ENCODE data around the gene IZUMO4. TPM values are rescaled to one million over a fixed set of nuclear protein-coding genes. Genes with fewer than 3 reads are reported as not detected.

IZUMO4 gene
- total RNA-seq = 1 to 10 TPM; 2.3 to 6.0 (median 4.6) TPM
- polyA plus RNA-seq = 1 to 10 TPM; 2.4 to 8.5 (median 3.5) TPM

GRCh38 chr19:2096480-2097202, at the start of gene IZUMO4:
Gene IZUMO4, plus strand, starts transcription at chr19:2096915. Its CDS starts 31 bp downstream, at chr19:2096946.
- WGBS, 2 donors = 0% methylated on average over 70 of the region's 70 CpGs
- TF ChIP-seq POLR2A (IDR thresholded peaks at IDR 0.05) = no peak
- TF ChIP-seq POLR2AphosphoS5 (IDR thresholded peaks at IDR 0.05) = peak; percentile 13 to 71 (median 64)
- TF ChIP-seq CTCF (IDR thresholded peaks at IDR 0.05) = peak in 3 of 4 experiments; percentile 30 to 38 (median 34)
- intact Hi-C loops (cut with DNase I) = loop anchor here (5.0 kb wide), 2 partner anchors 56 to 234 kb away; partner anchors contain the start of genes AP3D1 and KLF16
- Histone ChIP-seq H3K4me1 (peaks cover 0 to 52% (median 45%) of the 10 kb centered on the region in 4 donors), H3K36me3 (peaks cover 11 to 27% (median 22%) of the 10 kb centered on the region in 4 donors), H3K27me3 (no peaks in the 10 kb centered on the region), H3K9me3 (no peaks in the 10 kb centered on the region), H3K4me3 (peak within 1 kb of the TSS; percentile 63 to 87 (median 74)), H3K27ac (peak within 1 kb of the TSS; percentile 88 to 99 (median 93))
- DNase-seq = peak; percentile 99

- Histone ChIP-seq H3K27me3 (no peaks in the 10 kb centered on the region), H3K36me3 (peaks cover 20 to 36% (median 26%) of the 10 kb centered on the region in 4 donors), H3K9me3 (no peaks in the 10 kb centered on the region), H3K27ac (peak overlapping the region; percentile 91 to 99 (median 96)), H3K4me3 (no peak overlapping the region), H3K4me1 (peaks cover 0 to 83% (median 81%) of the 10 kb centered on the region in 4 donors)
- no peak for TF ChIP-seq POLR2AphosphoS5 (IDR thresholded peaks at IDR 0.05)
- TF ChIP-seq EP300 (IDR thresholded peaks at IDR 0.05) = no peak
- no peak for TF ChIP-seq CTCF (IDR thresholded peaks at IDR 0.05)
- TF ChIP-seq POLR2A (IDR thresholded peaks at IDR 0.05) = no peak
- DNase-seq = no peak
- WGBS, 2 donors = 53 to 77% methylated on average over 6 of the region's 6 CpGs
- intact Hi-C loops (cut with DNase I) = no loop called here
Observed at GRCh38 chr19:2047076-2047448, 49.7 kb upstream of the IZUMO4 start.

- H3K4me1 ChIP-seq = peaks cover 0 to 83% (median 82%) of the 10 kb centered on the region in 4 donors
- intact Hi-C loops (cut with DNase I) = no loop called here
Observed at GRCh38 chr19:2047449-2048103, 49.1 kb upstream of the IZUMO4 start.

More at GRCh38 chr19:2047449-2048103, 49.1 kb upstream of the IZUMO4 start:
- Histone ChIP-seq H3K9me3 (no peaks in the 10 kb centered on the region), H3K27me3 (no peaks in the 10 kb centered on the region), H3K36me3 (peaks cover 20 to 36% (median 26%) of the 10 kb centered on the region in 4 donors), H3K4me3 (peak overlapping the region in 2 of 4 donors; percentile 85 to 100), H3K27ac (peak overlapping the region; percentile 91 to 99 (median 96))
- DNase-seq = peak; percentile 86
- TF ChIP-seq CTCF (IDR thresholded peaks at IDR 0.05) (no peak), EP300 (IDR thresholded peaks at IDR 0.05) (no peak), POLR2AphosphoS5 (IDR thresholded peaks at IDR 0.05) (peak in 3 of 4 donors; percentile 31 to 44 (median 43)), POLR2A (IDR thresholded peaks at IDR 0.05) (no peak)
- WGBS, 2 donors = 43 to 70% methylated on average over 22 of the region's 22 CpGs
